Muscle layer of colon (tissue), 2 donors: Measurements from ENCODE around the gene DARS2.
"Not testable (repeated sequence)": the region's sequence is repeated elsewhere in the genome, so short reads cannot be mapped to it uniquely, and the experiment has no call there.

Experiments used
- H3K27ac ChIP-seq: one replicate; pipeline ENCODE4 v1.7.0; 2013; ENCODE audit warnings: low read depth, mild to moderate bottlenecking, low read length, moderate library complexity
- H3K27me3 ChIP-seq, 2 donors: one replicate each; pipeline ENCODE4 v1.7.0; 2013; ENCODE audit warnings: low read length in 2 of 2, mild to moderate bottlenecking in 2 of 2; ENCODE audit not compliant: insufficient read depth in 2 of 2, control insufficient read depth in 1 of 2
- H3K36me3 ChIP-seq: one replicate; pipeline ENCODE4 v1.7.0; 2013; ENCODE audit warnings: mild to moderate bottlenecking, low read length; ENCODE audit not compliant: insufficient read depth
- H3K4me1 ChIP-seq: one replicate; pipeline ENCODE4 v1.7.0; 2013; ENCODE audit warnings: mild to moderate bottlenecking, low read length; ENCODE audit not compliant: insufficient read depth
- H3K4me3 ChIP-seq, 2 donors: one replicate each; pipeline ENCODE4 v1.7.0; 2013; ENCODE audit warnings: low read length in 2 of 2, low read depth in 1 of 2, mild to moderate bottlenecking in 1 of 2, moderate library complexity in 1 of 2
- H3K9ac ChIP-seq: one replicate; pipeline ENCODE4 v1.7.0; 2013; ENCODE audit warnings: low read length
- H3K9me3 ChIP-seq: one replicate; pipeline ENCODE4 v1.7.0; 2013; ENCODE audit warnings: mild to moderate bottlenecking, low read length
- donor health status: abdominal sarcoma.
- donor health status: Adenocarcinoma of cecum.

Gene DARS2, protein sequence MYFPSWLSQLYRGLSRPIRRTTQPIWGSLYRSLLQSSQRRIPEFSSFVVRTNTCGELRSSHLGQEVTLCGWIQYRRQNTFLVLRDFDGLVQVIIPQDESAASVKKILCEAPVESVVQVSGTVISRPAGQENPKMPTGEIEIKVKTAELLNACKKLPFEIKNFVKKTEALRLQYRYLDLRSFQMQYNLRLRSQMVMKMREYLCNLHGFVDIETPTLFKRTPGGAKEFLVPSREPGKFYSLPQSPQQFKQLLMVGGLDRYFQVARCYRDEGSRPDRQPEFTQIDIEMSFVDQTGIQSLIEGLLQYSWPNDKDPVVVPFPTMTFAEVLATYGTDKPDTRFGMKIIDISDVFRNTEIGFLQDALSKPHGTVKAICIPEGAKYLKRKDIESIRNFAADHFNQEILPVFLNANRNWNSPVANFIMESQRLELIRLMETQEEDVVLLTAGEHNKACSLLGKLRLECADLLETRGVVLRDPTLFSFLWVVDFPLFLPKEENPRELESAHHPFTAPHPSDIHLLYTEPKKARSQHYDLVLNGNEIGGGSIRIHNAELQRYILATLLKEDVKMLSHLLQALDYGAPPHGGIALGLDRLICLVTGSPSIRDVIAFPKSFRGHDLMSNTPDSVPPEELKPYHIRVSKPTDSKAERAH

DNA sequence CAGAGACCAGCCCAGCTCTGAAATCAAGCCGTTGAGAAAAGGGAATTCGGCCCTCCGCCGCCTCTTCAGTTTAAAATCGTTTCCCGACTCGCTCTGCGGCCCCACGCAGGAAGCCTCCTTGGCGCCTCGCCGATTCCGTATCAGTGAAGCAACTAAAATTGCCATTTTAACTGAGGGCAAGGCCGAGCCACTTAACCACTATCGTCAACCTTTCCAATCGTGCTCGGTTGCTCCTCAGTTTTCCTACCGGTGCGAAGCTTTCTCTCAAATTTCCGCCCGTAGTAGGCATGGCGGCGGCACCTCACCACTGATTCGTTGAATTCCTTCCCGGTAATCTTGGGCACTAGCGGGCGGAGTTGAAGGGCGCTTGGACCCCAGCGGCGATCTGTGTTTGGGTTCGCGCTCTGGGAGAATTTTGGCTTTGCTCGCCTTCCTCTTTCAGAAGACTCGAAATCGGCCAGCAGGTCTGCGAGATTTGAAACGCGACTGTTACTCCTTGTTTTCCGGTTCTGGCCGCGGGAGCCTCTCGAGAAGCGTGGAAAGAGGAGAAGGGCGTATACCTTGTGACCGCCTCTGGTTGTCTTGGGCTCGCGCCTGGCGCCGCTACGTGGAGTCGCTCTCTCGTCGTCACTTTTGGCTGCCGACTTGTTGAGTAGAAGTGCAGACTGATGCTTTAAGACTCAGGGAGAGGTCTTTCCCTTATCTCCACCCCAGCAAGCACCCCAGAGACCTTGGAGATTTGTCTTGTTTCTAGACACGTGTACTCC lies at the start of gene DARS2, which contains the start of gene CENPL:
Gene DARS2 (plus strand): TSS at position 359 of the 767 bp plus-strand sequence. CDS start 557 bp downstream, outside the sequence.
Gene CENPL (minus strand): TSS at position 569 of the 767 bp plus-strand sequence. CDS start 13,584 bp downstream, outside the sequence.
- Histone ChIP-seq H3K36me3 (no peaks in the 10 kb centered on the region), H3K27me3 (no peaks in the 10 kb centered on the region), H3K27ac (peak within 1 kb of the TSS; percentile 89), H3K4me3 (peak within 1 kb of the TSS; percentile 71 to 93), H3K4me1 (peaks cover 9% of the 10 kb centered on the region), H3K9me3 (no peaks in the 10 kb centered on the region), H3K9ac (peak within 1 kb of the TSS; percentile 55)

DNA sequence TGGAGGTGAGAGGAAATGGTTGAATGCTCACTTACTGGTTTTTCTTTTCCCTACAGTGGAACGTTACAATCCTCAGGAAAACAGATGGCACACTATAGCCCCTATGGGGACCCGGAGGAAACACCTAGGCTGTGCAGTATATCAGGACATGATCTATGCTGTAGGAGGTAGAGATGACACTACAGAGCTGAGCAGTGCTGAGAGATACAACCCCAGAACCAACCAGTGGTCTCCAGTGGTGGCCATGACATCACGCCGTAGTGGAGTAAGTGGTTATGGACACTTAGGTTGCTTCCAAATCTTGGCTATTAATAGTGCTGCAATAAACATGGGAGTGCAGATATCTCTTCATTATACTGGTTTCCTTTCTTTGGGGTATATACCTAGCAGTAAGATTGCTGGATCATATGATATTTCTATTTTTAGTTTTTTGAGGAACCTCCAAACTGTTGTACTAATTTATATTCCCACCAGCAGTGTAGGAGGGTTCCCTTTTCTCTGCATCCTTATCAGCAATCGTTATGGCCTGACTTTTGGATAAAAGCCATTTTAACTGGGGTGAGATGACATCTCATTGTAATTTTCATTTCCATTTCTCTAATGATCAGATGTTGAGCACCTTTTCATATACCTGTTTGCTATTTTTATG lies 48.8 kb upstream of the DARS2 start:
- Histone ChIP-seq H3K4me1 (no peaks in the 10 kb centered on the region), H3K4me3 (no peak overlapping the region), H3K9ac (no peak overlapping the region), H3K36me3 (peaks cover 20% of the 10 kb centered on the region), H3K27me3 (no peaks in the 10 kb centered on the region), H3K27ac (no peak overlapping the region), H3K9me3 (no peaks in the 10 kb centered on the region)

DNA sequence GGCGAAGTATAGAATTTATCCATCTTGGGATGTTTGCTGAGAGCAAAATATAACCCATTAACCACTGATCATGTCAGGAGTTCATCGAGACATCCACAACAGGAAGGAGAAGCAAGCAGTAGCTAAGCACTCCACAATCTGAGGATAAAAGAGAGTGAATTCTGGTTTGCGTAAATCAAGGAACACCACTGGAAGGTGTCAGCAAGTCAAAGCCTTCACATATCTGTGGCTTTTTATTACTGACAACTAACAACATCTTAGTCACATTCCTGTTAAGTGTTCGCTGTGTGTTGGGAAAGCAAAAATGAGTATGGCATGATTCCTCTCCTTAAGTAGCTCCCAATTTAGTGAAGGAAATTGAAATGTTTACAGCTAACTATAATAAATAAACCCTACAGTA lies 44.5 kb upstream of the DARS2 start:
- no peak overlapping the region for H3K4me3 ChIP-seq
- H3K9ac ChIP-seq = no peak overlapping the region
- no peaks in the 10 kb centered on the region for H3K4me1 ChIP-seq
- no peaks in the 10 kb centered on the region for H3K9me3 ChIP-seq
- H3K27me3 ChIP-seq = no peaks in the 10 kb centered on the region
- H3K36me3 ChIP-seq = peaks cover 42% of the 10 kb centered on the region
- H3K27ac ChIP-seq = no peak overlapping the region

DNA sequence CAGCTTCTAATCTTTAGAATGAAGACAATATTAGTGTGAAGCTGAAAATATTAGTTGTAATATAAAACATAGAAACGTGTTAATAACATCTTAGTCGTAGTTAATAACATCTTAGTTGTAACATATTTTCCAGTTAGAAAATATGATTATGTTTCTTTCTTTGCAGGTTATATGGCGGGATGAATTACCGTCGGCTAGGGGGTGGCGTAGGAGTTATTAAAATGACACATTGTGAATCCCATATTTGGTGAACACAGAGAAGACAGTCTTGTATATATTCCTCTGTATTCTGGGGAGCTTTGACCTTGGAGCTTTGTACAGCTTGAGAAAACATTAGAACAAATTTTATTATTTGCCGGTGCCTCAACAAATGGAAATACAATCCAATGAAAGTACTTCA lies 39.5 kb upstream of the DARS2 start:
- Histone ChIP-seq H3K4me3 (no peak overlapping the region), H3K9me3 (no peaks in the 10 kb centered on the region), H3K27me3 (no peaks in the 10 kb centered on the region), H3K4me1 (no peaks in the 10 kb centered on the region), H3K9ac (no peak overlapping the region), H3K27ac (no peak overlapping the region), H3K36me3 (peaks cover 41% of the 10 kb centered on the region)

DNA sequence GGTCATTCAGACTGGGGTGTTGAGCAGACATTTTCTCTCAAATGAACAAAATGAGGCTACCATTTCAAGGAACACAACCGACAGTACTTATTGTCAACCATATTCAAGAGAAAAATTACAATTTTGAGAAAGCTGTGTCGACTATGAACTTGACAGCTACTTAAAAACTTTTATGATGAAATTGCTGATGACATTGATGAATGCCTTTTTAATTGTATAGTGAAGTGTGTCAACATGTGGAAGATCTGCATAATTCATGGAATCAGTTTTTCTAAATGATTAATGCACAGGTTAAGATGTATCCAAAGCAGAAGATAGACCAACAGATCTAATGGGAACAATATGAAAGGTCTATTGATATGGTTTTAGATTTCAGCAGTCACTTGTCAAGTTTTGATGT lies 34.6 kb upstream of the DARS2 start:
- no peaks in the 10 kb centered on the region for H3K4me1 ChIP-seq
- H3K4me3 ChIP-seq = no peak overlapping the region
- H3K9me3 ChIP-seq = no peaks in the 10 kb centered on the region
- H3K27me3 ChIP-seq = no peaks in the 10 kb centered on the region
- no peak overlapping the region for H3K9ac ChIP-seq
- no peak overlapping the region for H3K27ac ChIP-seq
- peaks cover 17% of the 10 kb centered on the region for H3K36me3 ChIP-seq

DNA sequence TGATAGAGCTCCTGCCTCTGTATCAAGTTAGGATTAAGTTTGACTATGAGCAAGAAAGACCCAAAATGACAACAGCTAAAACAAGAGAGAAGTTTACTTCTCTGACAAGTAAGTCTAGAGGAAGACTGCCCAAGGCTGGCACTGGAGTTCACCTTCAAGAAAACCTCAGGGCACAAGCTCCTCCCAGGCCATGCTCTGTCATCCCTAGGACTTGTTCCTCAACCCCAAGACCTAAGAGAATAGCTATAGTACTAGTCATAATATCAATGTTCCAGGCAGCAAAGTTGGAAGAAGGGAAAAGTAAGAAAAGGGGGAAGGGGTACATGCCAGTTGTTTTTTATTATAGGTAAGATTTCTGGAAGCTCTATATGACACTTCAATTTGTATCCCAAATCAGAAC lies 26.4 kb upstream of the DARS2 start:
- Histone ChIP-seq H3K9me3 (no peaks in the 10 kb centered on the region), H3K9ac (no peak overlapping the region), H3K36me3 (no peaks in the 10 kb centered on the region), H3K27me3 (no peaks in the 10 kb centered on the region), H3K4me1 (no peaks in the 10 kb centered on the region), H3K27ac (no peak overlapping the region), H3K4me3 (no peak overlapping the region)

DNA sequence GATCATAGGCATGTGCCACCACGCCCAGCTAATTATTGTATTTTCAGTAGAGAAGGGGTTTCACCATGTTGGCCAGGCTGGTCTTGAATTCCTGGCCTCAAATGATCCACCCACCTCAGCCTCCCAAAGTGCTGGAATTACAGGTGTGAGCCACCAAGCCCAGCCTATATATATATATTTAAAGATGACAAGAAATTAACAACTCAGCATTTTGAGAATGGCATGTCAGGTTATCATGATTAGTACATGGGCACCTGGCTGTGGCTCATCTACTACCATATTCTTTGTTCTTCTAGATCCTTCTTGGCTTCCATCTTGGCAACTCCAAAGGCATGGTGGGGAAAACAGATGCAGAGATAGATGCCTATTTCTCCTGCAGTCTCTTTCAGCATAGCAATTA lies 24.5 kb upstream of the DARS2 start:
- H3K27me3 ChIP-seq, H3K4me1 ChIP-seq, H3K36me3 ChIP-seq, H3K9ac ChIP-seq, H3K27ac ChIP-seq, H3K9me3 ChIP-seq, H3K4me3 ChIP-seq: not testable (repeated sequence)

DNA sequence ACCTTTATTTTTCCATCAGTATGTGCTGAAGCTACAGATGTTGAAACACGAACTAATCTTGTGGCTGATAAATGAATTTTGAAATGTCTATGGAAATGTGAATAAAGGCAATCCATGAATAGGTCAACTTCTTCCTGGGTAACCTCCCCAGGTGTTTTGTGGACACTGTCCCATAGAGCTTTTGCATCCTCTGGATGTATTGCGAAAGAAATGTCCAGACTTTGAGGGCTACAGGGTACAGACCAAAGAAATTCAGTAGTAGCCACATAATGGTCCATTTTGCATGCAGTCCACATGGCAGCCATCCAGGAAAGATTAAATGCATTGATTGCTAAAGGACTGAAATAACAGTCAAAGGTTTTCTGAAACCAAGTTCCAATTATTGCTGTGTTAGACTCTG lies 21.5 kb upstream of the DARS2 start:
- H3K27ac ChIP-seq = no peak overlapping the region
- H3K4me3 ChIP-seq = no peak overlapping the region
- no peaks in the 10 kb centered on the region for H3K4me1 ChIP-seq
- no peak overlapping the region for H3K9ac ChIP-seq
- H3K36me3 ChIP-seq = no peaks in the 10 kb centered on the region
- no peaks in the 10 kb centered on the region for H3K9me3 ChIP-seq
- no peaks in the 10 kb centered on the region for H3K27me3 ChIP-seq

DNA sequence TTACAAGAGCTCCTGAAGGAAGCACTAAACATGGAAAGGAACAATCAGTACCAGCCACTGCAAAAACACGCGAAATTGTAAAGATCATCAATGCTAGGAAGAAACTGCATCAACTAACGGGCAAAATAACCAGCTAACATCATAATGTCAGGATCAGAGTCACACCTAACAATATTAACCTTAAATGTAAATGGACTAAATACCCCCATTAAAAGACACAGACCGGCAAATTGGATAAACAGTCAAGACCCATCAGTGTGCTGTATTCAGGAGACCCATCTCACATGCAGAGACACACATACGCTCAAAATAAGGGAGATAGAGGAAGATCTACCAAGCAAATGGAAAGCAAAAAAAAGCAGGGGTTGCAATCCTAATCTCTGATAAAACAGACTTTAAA lies 10.8 kb upstream of the DARS2 start:
- not testable (repeated sequence) for H3K9ac ChIP-seq, H3K27me3 ChIP-seq, H3K9me3 ChIP-seq, H3K4me3 ChIP-seq, H3K36me3 ChIP-seq, H3K27ac ChIP-seq, H3K4me1 ChIP-seq

DNA sequence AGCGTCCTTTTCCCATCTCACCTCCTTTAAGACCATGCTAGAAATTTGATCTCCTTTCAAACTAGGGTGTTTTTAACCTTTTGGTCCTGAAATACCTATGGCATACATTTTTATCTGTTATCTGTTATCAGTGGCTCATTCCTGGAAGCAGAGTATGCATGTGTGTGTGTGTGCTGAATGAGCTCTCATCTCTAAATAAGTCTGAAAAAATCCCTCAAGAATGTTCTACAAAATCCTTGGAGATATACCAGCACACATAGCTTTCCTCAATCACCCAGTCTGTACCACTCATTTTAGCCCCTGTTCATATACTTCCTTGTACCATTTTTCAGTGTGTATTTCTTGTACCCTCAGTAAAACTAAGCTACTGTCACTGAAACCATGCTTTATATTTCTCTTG lies 6.0 kb upstream of the DARS2 start:
- H3K4me3 ChIP-seq = no peak overlapping the region
- H3K9ac ChIP-seq = no peak overlapping the region
- no peaks in the 10 kb centered on the region for H3K9me3 ChIP-seq
- H3K27me3 ChIP-seq = no peaks in the 10 kb centered on the region
- no peak overlapping the region for H3K27ac ChIP-seq
- H3K36me3 ChIP-seq = no peaks in the 10 kb centered on the region
- H3K4me1 ChIP-seq = peaks cover 6% of the 10 kb centered on the region

DNA sequence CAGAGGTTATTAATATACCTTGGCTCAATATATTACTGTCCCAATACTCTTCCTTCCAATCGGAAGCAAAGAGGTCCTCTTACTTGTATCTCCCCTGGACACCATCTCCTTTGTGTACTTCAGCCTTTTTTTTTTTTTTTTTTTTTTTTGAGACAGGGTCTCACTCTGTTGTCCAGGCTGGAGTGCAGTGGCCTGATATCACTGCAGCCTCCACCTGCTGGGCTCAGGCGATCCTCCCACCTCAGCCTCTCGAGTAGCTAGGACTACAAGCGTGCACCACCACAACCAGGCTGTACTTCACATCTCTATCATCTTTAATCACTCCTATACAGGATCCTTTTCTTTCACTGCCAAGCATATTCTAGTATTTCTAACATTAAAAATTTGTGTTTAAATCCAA lies 2.8 kb upstream of the DARS2 start:
- H3K27ac ChIP-seq = no peak overlapping the region
- no peak overlapping the region for H3K9ac ChIP-seq
- H3K4me3 ChIP-seq = no peak overlapping the region
- H3K27me3 ChIP-seq = no peaks in the 10 kb centered on the region
- no peaks in the 10 kb centered on the region for H3K9me3 ChIP-seq
- H3K36me3 ChIP-seq = no peaks in the 10 kb centered on the region
- peaks cover 9% of the 10 kb centered on the region for H3K4me1 ChIP-seq
